Stimulated activated naive CD8-positive, alpha-beta T cell treated with anti-CD3 and anti-CD28 coated beads, Interleukin-15, Interleukin-2, amounts not matched to agents 100 U/mL and 50 U/mL, for 24 hours (primary cell): ENCODE data around the gene TACSTD2.
A peak's percentile ranks its signal among the peaks of the same experiment; 100 is the strongest.
"Not testable (repeated sequence)": the region's sequence is repeated elsewhere in the genome, so short reads cannot be mapped to it uniquely, and the experiment has no call there.

Experiments used
- ATAC-seq: fragments of 150-1000 bp; cut with Tn5 transposase; one replicate; pipeline ENCODE4 v1.10.0; 2021
- DNase-seq: peaks from one replicate; pipeline ENCODE4 v3.0.0; 2021

Gene TACSTD2, protein sequence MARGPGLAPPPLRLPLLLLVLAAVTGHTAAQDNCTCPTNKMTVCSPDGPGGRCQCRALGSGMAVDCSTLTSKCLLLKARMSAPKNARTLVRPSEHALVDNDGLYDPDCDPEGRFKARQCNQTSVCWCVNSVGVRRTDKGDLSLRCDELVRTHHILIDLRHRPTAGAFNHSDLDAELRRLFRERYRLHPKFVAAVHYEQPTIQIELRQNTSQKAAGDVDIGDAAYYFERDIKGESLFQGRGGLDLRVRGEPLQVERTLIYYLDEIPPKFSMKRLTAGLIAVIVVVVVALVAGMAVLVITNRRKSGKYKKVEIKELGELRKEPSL

GRCh38 chr1:58576727-58577653, at the start of gene TACSTD2:
Gene TACSTD2, minus strand, starts transcription at chr1:58577252. Its CDS starts 96 bp downstream, at chr1:58577156.
- ATAC-seq (no peak), DNase-seq (peak; percentile 11)

DNA sequence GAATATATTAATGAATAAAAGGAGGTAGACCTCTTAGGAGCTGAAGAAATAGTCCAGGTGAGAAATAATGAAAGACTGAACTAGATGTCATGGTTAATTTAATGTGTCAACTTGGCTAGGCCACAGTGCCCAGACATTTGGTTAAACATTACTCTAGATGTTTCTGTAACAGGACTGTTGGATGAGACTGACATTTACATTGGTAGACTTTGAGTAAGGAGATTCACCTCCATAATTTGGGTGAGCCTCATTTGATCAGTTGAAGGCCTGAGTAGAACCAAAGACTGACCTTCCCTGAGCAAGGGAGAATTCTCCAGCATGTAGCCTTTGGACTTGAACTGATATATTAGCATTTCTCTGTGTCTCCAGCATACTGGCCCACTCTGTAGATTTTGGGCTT, 49.2 kb upstream of the TACSTD2 start:
- ATAC-seq = no peak

DNA sequence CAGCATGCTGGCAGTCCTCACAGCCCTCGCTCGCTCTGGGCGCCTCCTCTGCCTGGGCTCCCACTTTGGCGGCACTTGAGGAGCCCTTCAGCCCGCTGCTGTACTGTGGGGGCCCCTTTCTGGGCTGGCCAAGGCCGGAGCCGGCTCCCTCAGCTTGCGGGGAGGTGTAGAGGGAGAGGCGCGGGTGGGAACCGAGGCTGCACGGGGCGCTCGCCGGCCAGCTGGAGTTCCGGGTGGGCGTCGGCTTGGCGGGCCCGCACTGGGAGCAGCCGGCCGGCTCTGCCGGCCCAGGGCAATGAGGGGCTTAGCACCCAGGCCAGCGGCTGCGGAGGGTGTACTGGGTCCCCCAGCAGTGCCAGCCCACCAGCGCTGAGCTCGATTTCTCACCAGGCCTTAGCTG, 46.2 kb upstream of the TACSTD2 start:
- DNase-seq, ATAC-seq: not testable (repeated sequence)

More for the DNA sequence above, 49.2 kb upstream of the TACSTD2 start:
- no peak for DNase-seq

- ATAC-seq = no peak
These were observed 45.5 kb upstream of the TACSTD2 start for GRCh38 chr1:58622571-58622970.

DNA sequence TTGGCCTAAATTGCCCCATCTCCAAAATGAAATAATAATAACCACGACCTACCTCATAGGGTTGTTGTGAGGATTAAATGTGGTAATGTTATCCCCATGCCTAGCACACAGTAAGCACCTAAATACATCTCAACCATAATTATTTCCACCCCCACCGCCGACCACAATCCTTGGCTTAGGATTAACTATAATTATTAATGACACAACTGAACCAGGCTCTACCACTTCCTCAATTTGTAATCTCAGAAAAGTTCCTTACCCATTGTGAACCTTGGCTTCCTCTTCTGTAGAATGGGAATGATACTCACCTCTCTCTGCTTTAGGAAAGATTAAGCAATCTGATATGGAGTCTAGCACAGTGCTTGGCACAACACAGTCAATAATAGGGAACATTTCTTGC, 44.3 kb upstream of the TACSTD2 start:
- DNase-seq (no peak), ATAC-seq (no peak)

More at GRCh38 chr1:58622571-58622970, 45.5 kb upstream of the TACSTD2 start:
- no peak for DNase-seq

GRCh38 chr1:58620926-58621325, 43.9 kb upstream of the TACSTD2 start:
- DNase-seq = no peak
- no peak for ATAC-seq

DNA sequence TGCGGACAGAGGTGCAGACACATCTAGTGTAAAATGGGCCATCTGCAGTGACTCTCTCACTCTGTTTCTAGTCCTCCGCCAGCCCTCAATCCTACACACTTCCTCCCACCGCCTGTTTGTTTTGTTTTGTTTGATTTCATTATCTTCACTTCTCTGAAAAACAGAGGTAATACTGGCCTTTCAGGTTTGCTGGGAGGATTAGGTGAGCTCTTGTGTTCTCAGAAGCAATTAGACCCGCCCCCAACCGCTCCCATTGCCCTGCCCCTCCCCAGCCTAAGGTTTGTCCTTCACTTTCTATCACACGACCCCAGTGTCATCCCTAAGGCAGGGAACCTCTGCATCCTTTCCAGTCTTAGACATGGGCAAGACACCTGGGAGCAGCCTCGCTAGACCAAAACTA, 43.2 kb upstream of the TACSTD2 start:
- DNase-seq (no peak), ATAC-seq (no peak)

DNA sequence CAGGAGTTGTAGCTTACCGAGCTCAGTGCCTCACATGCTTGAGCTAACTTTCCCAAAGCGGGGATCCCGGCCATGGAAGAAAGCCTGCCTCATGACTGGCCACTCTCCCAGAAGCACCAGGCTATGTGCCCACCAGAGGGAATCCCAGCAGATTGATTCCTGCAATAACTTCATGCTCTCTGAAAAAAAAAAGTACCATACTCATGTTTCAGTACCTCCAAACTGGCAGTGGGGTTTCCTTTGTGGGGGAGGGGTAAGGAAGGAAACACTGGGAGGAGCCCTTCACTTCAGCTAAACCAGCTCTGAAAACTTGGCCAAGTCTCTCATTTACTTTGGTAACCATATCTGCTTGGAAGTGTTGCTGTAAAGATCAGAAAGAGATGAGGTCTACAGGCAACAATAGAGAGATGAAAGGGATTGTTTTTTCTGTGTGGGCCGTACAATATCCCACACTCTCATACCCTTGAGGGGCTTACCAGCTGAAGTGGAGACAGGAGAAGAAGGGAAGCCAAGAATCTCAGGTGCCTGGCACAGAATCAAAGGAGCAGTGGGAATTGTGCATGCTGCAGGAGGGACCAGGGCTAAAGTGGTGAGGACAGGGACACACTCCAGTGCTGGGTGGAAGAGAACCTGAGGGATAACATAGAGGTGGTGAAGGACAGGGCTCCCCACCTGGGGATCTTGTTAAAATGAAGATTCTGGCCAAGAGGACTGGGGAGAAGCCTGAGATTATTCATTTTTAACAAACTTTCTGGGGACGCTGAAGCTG, 42.4 kb upstream of the TACSTD2 start:
- ATAC-seq (no peak), DNase-seq (no peak)

- ATAC-seq (peak; percentile 70), DNase-seq (no peak)
These were observed 41.3 kb upstream of the TACSTD2 start for GRCh38 chr1:58618303-58618702.

- no peak for ATAC-seq
- no peak for DNase-seq
These were observed 34.9 kb upstream of the TACSTD2 start for GRCh38 chr1:58611861-58612385.

- ATAC-seq = no peak
- DNase-seq = no peak
These were observed 31.9 kb upstream of the TACSTD2 start for GRCh38 chr1:58608945-58609344.

GRCh38 chr1:58608297-58608696, 31.2 kb upstream of the TACSTD2 start:
- ATAC-seq = no peak

GRCh38 chr1:58607391-58607790, 30.3 kb upstream of the TACSTD2 start:
- DNase-seq (no peak), ATAC-seq (no peak)

More at GRCh38 chr1:58608297-58608696, 31.2 kb upstream of the TACSTD2 start:
- DNase-seq = no peak

GRCh38 chr1:58601921-58602320, 24.9 kb upstream of the TACSTD2 start:
- not testable (repeated sequence) for ATAC-seq, DNase-seq

DNA sequence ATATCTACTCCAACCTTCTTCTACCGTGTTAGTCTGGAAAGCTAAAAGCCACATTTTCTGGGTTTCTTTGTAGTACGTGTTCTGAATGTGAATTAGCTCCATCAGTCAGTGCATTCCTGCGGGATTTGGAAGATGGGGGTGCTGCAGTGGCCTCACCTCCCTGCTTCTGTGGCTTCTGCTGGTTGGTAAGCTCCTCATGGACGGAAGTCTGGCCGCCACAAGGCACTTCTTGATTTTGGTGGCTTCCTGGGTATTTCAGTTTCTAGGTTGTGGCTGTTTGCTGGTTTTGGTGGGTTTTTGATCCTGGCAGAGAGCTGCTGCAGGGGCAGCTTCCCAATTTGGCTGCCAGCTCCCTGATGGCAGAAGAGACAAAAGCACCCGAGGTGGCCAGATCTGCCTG, 20.9 kb upstream of the TACSTD2 start:
- ATAC-seq = no peak
- no peak for DNase-seq

GRCh38 chr1:58597076-58597475, 20.0 kb upstream of the TACSTD2 start:
- DNase-seq = no peak

GRCh38 chr1:58596631-58597052, 19.6 kb upstream of the TACSTD2 start:
- ATAC-seq (no peak), DNase-seq (no peak)

More at GRCh38 chr1:58597076-58597475, 20.0 kb upstream of the TACSTD2 start:
- ATAC-seq = no peak

DNA sequence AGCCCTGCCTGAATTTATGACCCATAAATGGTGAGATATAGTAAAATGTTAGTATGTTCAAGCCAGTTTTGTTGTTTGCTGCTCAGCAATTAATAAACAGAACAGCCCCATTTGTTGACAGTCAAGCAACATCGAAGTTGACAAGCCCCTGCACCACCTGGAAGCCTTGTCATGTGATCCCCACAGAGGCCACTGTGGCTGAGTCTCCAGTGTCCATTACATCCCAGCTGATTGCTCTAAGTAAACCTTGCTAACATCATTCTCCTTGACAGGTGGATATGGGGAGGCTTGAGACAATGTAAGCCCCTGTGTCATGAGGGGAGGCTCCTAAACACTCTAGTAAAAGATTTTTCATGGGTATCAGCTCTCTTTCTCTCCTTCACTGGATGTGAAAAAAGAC, 17.5 kb upstream of the TACSTD2 start:
- DNase-seq (no peak), ATAC-seq (no peak)

- ATAC-seq (no peak), DNase-seq (no peak)
These were observed 15.6 kb upstream of the TACSTD2 start for GRCh38 chr1:58592522-58593134.

GRCh38 chr1:58591806-58592205, 14.8 kb upstream of the TACSTD2 start:
- ATAC-seq = no peak
- no peak for DNase-seq

- ATAC-seq (no peak), DNase-seq (no peak)
These were observed 13.0 kb upstream of the TACSTD2 start for GRCh38 chr1:58590019-58590418.

DNA sequence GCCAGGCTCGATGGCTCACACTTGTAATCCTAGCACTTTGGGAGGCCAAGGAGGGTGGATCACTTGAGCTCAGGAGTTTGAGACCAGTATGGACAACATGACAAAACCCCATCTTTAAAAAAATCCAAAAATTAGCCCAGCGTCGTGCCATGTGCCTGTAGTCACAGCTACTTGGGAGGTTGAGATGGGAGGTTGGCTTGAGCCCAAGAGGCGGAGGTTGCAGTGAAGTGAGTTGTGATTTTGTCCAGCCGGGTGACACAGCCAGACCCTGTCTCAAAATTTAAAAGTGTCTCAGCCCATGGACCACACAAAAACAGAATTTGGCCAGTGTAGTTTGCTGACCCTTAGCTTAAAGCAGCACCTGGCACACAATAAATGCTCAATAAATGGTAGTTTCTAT, 11.3 kb upstream of the TACSTD2 start:
- DNase-seq (no peak), ATAC-seq (no peak)
